Heart left ventricle (tissue), 13 donors: ENCODE results near the gene APMAP.

Source experiments
- CTCF ChIP-seq, 12 donors: fragments of 200-600 bp; sonication (generic) in 4 of 12; IDR thresholded peaks; one replicate each; pipeline versions ENCODE4 v1.5.0 to v1.8.0; 2018 to 2022; ENCODE audit warnings: antibody characterized with exemption in 12 of 12, mild to moderate bottlenecking in 5 of 12
- POLR2A ChIP-seq, 2 donors: fragments of 450-650 bp; IDR thresholded peaks; one replicate each; pipeline ENCODE4 v1.6.1; 2017; ENCODE audit warnings: antibody characterized with exemption in 2 of 2, mild to moderate bottlenecking in 2 of 2, moderate library complexity in 2 of 2
- donor health status: ischemic (EF 13 %, LVEDD 7.1; RV severe dilation, severe dysfunction).
- donor health status: DM: no; HTN: yes; CAD: no.
- donor health status: DM: no; HTN: no; CAD: no.
- donor health status: ischemic (EF 25% LVEDD 6.9; RV normal size, moderate dysfunction).
- donor health status: ischemic (EF 25% LVEDD 5.7; RV mildly dilated, moderate dysfunction).
- donor health status: ischemic (EF 35%, LVEDD 5.7; RV mildly dilated, moderate dysfunction).
- donor health status: nonischemic (EF 11% LVEDD 7.7; RV severe dilation, severe dysfunction).
- donor health status: DM: yes; HTN: yes; CAD: no.
- donor health status: PGD.
- donor health status: ischemic (EF 29% LVEDD 5.4; RV normal size, mild dysfunction).
- donor health status: nonischemic (EF 23%, LVEDD 6.1; RV moderate dilation, normal function).

- TF ChIP-seq POLR2A (IDR thresholded peaks at IDR 0.05) (no peak), CTCF (IDR thresholded peaks at IDR 0.05) (no peak)
These were observed 32.8 kb downstream of the APMAP start for GRCh38 chr20:24959591-24960301.
